Measurements from ENCODE around the gene FREM1.

DNA sequence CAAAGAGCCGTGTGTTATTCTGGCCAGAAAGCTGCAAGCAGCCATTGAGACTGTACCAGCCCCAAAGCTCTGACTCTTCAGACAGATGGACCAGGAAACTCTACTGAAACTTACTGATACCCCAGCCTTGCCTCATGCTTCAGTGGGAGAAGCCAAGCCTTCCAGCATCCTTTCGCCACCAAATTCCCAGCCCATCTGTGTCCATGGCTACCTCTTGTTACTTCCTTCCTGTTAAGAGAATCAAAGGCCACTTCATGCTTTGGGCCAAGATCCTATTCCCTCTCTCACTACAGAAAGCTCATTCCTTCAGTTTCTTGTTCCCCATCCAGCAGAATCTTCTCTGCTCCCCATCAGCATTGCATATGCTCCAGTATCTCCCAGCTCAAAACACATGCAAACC lies 46.9 kb upstream of the FREM1 start:
- TF ChIP-seq EP300 (IDR thresholded peaks at IDR 0.05; ENCODE audit: borderline replicate concordance) (no peak), YY1 (IDR thresholded peaks at IDR 0.05; ENCODE audit: low read depth) (no peak)

Data from Ishikawa (cell line).